ENCODE measurements around the gene SPTSSB. TPM values are rescaled to one million over a fixed set of nuclear protein-coding genes. Genes with fewer than 3 reads are reported as not detected.

The SPTSSB gene
- total and polyA plus RNA-seq, 2 experiments from 2014 or later = 23.5 to 33.5 TPM

DNA sequence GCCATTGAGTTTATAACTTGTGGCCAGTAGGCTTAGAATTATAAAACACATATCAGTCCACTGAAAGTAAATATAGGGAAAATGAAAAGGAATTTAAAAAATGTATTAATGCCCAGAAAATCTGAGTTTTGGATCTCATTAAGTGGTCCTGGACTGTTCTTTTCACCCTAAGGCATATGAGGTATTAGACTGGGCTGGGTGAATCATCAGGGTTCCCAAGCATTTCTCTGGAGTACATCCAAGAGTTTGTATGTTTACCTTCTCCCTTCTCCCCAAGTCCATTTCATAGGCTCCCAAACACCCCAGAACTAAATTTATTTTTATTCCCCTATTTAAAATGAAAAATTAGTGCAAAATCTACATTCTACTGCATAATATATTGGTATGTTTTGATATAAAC, 31.9 kb upstream of the SPTSSB start:
- DNase-seq (ENCODE audit: low spot score) (no peak), ATAC-seq (no peak)
- H3F3A ChIP-seq (replicated peaks; ENCODE audit: low read depth) = no peaks in the 10 kb centered on the region
- Mint-ChIP-seq H3K36me3 (ENCODE audit: low read depth) (peaks cover 15% of the 10 kb centered on the region; the same call in 2 of the 3 replicates), H3K27me3 (ENCODE audit: insufficient read depth, low read depth, poor library complexity) (peaks cover 4% of the 10 kb centered on the region), H3K4me1 (peaks cover 3% of the 10 kb centered on the region; the same call in 2 of the 3 replicates), H3K9me3 (peaks cover 15% of the 10 kb centered on the region; the same call in 2 of the 3 replicates), H3K27ac (no peak overlapping the region), H3K4me3 (no peak overlapping the region)
- no peaks in the 10 kb centered on the region for H3K36me3 ChIP-seq (ENCODE audit: insufficient read depth)
- no peak overlapping the region for H3K4me2 ChIP-seq
- no peaks in the 10 kb centered on the region for H3K27me3 ChIP-seq (ENCODE audit: insufficient read depth)
- no peak overlapping the region for H3K27ac ChIP-seq (ENCODE audit: low read depth)
- H3K79me2 ChIP-seq (replicated peaks; ENCODE audit: insufficient read depth) = no peaks in the 10 kb centered on the region
- no peak overlapping the region for H3K4me3 ChIP-seq
- peaks cover 3% of the 10 kb centered on the region; the same call in 1 of the 2 replicates for H3K4me1 ChIP-seq (ENCODE audit: insufficient read depth)
- no peaks in the 10 kb centered on the region for H4K20me1 ChIP-seq (replicated peaks; ENCODE audit: insufficient read depth)
- no peak for TF ChIP-seq EZH2 (IDR thresholded peaks at IDR 0.05; ENCODE audit: low read depth, unreplicated experiment)
- TF ChIP-seq, protein P1, sequence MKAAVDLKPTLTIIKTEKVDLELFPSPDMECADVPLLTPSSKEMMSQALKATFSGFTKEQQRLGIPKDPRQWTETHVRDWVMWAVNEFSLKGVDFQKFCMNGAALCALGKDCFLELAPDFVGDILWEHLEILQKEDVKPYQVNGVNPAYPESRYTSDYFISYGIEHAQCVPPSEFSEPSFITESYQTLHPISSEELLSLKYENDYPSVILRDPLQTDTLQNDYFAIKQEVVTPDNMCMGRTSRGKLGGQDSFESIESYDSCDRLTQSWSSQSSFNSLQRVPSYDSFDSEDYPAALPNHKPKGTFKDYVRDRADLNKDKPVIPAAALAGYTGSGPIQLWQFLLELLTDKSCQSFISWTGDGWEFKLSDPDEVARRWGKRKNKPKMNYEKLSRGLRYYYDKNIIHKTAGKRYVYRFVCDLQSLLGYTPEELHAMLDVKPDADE (IDR thresholded peaks at IDR 0.05) = no peak
- TF ChIP-seq CREB1 (CRISPR knock-in tag; IDR thresholded peaks at IDR 0.05; ENCODE audit: low read depth) = no peak
- TF ChIP-seq POLR2AphosphoS5 (IDR thresholded peaks at IDR 0.05; ENCODE audit: low read depth) = no peak
- no peak for TF ChIP-seq STAT1 (IDR thresholded peaks at IDR 0.05; ENCODE audit: unreplicated experiment)
- TF ChIP-seq, protein P2, sequence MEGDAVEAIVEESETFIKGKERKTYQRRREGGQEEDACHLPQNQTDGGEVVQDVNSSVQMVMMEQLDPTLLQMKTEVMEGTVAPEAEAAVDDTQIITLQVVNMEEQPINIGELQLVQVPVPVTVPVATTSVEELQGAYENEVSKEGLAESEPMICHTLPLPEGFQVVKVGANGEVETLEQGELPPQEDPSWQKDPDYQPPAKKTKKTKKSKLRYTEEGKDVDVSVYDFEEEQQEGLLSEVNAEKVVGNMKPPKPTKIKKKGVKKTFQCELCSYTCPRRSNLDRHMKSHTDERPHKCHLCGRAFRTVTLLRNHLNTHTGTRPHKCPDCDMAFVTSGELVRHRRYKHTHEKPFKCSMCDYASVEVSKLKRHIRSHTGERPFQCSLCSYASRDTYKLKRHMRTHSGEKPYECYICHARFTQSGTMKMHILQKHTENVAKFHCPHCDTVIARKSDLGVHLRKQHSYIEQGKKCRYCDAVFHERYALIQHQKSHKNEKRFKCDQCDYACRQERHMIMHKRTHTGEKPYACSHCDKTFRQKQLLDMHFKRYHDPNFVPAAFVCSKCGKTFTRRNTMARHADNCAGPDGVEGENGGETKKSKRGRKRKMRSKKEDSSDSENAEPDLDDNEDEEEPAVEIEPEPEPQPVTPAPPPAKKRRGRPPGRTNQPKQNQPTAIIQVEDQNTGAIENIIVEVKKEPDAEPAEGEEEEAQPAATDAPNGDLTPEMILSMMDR (conservative IDR thresholded peaks at IDR 0.05; ENCODE audit: low read depth in 2 of 2) = no peak
- TF ChIP-seq, protein P3, sequence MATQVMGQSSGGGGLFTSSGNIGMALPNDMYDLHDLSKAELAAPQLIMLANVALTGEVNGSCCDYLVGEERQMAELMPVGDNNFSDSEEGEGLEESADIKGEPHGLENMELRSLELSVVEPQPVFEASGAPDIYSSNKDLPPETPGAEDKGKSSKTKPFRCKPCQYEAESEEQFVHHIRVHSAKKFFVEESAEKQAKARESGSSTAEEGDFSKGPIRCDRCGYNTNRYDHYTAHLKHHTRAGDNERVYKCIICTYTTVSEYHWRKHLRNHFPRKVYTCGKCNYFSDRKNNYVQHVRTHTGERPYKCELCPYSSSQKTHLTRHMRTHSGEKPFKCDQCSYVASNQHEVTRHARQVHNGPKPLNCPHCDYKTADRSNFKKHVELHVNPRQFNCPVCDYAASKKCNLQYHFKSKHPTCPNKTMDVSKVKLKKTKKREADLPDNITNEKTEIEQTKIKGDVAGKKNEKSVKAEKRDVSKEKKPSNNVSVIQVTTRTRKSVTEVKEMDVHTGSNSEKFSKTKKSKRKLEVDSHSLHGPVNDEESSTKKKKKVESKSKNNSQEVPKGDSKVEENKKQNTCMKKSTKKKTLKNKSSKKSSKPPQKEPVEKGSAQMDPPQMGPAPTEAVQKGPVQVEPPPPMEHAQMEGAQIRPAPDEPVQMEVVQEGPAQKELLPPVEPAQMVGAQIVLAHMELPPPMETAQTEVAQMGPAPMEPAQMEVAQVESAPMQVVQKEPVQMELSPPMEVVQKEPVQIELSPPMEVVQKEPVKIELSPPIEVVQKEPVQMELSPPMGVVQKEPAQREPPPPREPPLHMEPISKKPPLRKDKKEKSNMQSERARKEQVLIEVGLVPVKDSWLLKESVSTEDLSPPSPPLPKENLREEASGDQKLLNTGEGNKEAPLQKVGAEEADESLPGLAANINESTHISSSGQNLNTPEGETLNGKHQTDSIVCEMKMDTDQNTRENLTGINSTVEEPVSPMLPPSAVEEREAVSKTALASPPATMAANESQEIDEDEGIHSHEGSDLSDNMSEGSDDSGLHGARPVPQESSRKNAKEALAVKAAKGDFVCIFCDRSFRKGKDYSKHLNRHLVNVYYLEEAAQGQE (IDR thresholded peaks at IDR 0.05; ENCODE audit: unreplicated experiment) = no peak
- TF ChIP-seq JUNB (IDR thresholded peaks at IDR 0.05; ENCODE audit: unreplicated experiment) = no peak
- TF ChIP-seq, protein P4, sequence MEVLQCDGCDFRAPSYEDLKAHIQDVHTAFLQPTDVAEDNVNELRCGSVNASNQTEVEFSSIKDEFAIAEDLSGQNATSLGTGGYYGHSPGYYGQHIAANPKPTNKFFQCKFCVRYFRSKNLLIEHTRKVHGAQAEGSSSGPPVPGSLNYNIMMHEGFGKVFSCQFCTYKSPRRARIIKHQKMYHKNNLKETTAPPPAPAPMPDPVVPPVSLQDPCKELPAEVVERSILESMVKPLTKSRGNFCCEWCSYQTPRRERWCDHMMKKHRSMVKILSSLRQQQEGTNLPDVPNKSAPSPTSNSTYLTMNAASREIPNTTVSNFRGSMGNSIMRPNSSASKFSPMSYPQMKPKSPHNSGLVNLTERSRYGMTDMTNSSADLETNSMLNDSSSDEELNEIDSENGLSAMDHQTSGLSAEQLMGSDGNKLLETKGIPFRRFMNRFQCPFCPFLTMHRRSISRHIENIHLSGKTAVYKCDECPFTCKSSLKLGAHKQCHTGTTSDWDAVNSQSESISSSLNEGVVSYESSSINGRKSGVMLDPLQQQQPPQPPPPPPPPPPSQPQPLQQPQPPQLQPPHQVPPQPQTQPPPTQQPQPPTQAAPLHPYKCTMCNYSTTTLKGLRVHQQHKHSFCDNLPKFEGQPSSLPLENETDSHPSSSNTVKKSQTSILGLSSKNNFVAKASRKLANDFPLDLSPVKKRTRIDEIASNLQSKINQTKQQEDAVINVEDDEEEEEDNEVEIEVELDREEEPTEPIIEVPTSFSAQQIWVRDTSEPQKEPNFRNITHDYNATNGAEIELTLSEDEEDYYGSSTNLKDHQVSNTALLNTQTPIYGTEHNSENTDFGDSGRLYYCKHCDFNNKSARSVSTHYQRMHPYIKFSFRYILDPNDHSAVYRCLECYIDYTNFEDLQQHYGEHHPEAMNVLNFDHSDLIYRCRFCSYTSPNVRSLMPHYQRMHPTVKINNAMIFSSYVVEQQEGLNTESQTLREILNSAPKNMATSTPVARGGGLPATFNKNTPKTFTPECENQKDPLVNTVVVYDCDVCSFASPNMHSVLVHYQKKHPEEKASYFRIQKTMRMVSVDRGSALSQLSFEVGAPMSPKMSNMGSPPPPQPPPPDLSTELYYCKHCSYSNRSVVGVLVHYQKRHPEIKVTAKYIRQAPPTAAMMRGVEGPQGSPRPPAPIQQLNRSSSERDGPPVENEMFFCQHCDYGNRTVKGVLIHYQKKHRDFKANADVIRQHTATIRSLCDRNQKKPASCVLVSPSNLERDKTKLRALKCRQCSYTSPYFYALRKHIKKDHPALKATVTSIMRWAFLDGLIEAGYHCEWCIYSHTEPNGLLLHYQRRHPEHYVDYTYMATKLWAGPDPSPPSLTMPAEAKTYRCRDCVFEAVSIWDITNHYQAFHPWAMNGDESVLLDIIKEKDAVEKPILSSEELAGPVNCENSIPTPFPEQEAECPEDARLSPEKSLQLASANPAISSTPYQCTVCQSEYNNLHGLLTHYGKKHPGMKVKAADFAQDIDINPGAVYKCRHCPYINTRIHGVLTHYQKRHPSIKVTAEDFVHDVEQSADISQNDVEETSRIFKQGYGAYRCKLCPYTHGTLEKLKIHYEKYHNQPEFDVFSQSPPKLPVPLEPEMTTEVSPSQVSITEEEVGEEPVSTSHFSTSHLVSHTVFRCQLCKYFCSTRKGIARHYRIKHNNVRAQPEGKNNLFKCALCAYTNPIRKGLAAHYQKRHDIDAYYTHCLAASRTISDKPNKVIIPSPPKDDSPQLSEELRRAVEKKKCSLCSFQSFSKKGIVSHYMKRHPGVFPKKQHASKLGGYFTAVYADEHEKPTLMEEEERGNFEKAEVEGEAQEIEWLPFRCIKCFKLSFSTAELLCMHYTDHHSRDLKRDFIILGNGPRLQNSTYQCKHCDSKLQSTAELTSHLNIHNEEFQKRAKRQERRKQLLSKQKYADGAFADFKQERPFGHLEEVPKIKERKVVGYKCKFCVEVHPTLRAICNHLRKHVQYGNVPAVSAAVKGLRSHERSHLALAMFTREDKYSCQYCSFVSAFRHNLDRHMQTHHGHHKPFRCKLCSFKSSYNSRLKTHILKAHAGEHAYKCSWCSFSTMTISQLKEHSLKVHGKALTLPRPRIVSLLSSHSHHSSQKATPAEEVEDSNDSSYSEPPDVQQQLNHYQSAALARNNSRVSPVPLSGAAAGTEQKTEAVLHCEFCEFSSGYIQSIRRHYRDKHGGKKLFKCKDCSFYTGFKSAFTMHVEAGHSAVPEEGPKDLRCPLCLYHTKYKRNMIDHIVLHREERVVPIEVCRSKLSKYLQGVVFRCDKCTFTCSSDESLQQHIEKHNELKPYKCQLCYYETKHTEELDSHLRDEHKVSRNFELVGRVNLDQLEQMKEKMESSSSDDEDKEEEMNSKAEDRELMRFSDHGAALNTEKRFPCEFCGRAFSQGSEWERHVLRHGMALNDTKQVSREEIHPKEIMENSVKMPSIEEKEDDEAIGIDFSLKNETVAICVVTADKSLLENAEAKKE (CRISPR knock-in tag; IDR thresholded peaks at IDR 0.05) = no peak
- no peak for TF ChIP-seq ZNF114 (CRISPR knock-in tag; IDR thresholded peaks at IDR 0.05)
- no peak for TF ChIP-seq ZNF331 (CRISPR knock-in tag; IDR thresholded peaks at IDR 0.05; ENCODE audit: low read depth)
- TF ChIP-seq EZH2phosphoT487 (IDR thresholded peaks at IDR 0.05; ENCODE audit: unreplicated experiment) = no peak
- no peak for TF ChIP-seq NANOG (IDR thresholded peaks at IDR 0.05; ENCODE audit: borderline replicate concordance)
- no peaks in the 10 kb centered on the region for H3K9me2 ChIP-seq (ENCODE audit: insufficient read depth)
- H2AFZ ChIP-seq = no peak overlapping the region

All from GM23338 (cell line).